GM04503 (cell line): ENCODE data around the gene NXN.
"Not testable (repeated sequence)": the region's sequence is repeated elsewhere in the genome, so short reads cannot be mapped to it uniquely, and the experiment has no call there.

Experiments
- DNase-seq: peaks from one replicate; pipeline ENCODE4 v3.0.0-alpha.2; 2012; ENCODE audit warnings: low read depth

The NXN gene

GRCh38 chr17:862582-862981 is 117.0 kb downstream of the NXN start:
- no peak for DNase-seq

DNA sequence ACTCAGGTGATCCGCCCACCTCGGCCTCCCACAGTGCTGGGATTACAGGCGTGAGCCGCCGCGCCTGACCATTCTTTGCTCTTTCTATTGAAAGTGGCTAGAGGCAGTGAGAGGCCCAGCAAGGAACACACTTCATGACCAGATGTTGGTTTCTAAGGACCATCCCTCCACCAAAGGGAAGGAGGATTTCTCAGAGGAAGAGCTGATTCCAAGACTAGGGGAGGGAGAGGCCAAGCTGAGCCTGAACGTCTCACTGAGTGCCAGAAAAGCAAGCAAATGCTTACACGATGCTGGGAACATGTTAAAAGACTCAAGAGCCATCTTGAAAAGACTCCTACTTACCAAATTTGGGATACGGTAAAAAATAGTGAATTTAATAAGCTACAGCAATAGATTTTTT is 118.2 kb downstream of the NXN start:
- no peak for DNase-seq

DNA sequence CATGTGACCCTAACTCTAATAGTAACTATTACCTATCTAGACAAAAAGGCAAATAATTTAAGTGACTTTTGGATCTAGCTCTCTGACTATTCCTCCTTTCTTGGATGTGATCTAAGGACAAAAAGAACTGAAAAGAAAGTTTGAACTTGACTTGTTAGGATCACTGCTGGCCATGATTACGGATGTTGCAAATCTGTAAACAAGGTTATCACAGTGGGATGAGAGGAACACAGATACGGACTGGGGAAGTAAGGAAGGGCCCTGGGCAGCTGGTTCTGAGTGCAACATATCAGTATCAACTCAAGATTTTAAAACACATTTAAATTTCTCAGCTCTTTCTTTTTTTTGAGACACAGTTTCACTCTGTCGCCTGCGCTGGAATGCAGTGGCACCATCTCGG is 118.8 kb downstream of the NXN start:
- no peak for DNase-seq

DNA sequence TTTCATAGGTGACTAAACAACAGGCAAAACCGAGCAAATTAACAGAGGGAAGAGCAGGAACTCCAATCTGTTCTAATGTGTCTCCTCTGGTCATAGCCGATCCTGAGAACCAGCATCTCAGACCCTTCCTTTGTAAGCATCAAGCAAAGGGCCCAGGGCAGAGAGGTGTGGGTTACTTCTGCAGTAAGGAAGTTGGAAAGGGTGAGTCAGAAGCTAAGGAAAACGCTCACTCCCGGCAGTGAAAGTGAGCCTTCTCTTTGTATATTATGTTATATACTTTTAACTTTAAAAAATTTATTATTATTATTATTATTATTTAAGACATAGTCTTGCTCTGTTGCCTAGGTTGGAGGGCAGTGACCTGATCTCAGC is 119.8 kb downstream of the NXN start:
- DNase-seq: no peak

DNA sequence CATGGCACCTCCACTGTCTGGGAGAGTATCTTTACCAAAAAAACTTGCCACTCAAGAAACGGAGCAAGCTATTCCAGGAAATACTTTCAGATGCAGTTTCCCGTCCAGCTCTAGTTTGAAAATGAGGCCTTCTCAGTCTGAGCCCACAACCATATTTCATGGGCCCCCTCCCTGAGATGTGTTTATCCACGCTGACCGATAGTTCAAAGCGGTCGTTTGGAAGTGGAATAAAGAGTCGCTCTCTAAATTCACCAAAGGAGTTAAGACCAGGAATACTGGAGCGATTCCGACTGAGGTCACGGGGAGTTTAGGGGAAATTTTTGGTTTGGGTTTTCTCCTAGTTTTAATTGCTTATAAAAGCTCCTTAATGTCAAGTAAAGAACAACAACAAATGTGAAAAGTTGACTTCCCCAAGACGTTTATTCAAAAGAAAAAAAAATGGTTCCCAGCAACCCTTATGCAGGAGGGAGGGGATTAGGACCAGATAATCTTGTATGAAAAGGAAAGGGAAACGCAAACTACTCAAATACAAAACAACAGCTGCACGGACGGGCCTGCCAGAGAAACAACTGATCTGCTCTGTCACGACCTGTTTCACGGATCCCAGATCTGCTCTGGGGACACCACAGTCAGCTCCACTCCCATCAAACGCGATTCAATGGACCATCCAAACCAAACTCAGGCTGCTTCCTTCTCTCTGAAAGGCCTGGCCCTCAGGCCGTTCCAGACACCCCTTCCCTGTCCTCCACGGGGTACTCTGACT is 120.3 kb downstream of the NXN start:
- DNase-seq: no peak

GRCh38 chr17:856149-856548 is 123.4 kb downstream of the NXN start:
- DNase-seq: no peak

DNA sequence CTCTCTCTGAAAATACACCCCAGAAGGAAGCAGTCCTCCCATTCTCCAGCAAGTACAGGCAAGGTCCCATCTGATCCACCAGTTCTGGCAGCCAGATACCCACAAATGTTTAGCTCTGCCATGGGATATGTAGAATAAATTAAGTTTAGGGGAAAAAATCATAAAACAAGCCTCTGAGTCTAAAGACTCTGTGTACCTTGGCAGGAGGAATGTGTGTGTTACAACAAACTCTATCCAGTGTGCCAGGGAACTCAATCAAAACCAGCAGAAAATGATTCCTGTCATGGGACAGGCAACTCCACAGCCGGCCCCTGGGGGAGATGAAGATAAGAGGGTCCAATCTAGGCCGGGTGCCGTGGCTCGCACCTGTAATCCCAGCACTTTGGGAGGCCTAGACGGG is 124.0 kb downstream of the NXN start:
- no peak for DNase-seq

DNA sequence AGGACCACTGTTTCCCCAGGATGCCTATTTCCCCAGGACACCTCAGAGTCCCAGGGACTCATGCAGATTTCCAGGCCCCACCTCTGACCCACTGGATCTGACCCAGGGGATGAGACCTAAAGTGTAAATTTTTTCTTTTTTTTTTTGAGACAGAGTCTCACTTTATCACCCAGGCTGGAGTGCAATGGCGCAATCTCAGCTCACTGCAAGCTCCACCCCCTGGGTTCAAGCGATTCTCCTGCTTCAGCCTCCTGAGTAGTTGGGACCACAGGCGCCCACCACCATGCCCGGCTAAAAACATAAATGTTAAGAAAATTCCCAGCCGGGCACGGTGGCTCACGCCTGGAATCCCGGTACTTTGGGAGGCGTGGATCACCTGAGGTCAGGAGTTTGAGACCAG is 126.7 kb downstream of the NXN start:
- DNase-seq: not testable (repeated sequence)

DNA sequence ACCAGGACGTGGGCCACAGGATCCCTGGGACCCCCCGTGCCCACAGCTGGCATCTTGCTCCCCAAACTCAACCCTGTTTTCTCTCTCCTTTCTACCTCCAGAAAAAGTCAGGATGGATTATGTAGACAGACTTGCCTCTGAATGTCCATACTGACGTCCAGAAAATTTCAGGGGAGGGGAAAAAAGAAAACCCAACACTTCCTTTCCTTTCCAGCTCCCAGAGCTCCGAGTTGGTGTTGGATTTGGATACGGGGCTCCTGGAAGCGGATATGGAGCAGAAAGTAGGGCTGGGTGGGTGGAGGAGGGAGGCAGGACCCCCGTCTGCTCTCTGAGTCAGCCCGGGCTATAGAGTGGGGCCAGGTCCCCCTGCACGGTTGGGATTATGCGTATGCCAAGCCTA is 127.2 kb downstream of the NXN start:
- no peak for DNase-seq

DNA sequence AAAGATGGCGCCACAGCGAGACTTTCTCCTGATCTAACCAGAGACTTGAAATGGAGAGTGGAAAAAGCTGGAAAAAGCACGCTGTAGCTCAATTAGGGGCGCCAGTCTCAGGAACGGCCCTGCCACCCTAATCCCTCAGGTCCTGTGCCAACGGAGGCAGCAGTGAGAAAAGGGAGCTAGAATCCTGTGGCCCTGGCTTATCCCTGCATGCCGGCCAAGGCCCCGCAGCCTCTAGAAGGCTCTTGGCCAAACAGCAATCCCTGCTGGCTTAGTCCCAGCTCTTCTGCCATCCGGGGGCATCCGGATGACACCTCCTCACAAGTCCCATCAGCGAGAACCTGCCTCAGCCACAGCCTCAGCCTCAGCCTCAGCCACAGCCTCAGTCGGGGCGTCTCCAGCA is 127.7 kb downstream of the NXN start:
- DNase-seq: no peak

GRCh38 chr17:850851-851763 is 128.5 kb downstream of the NXN start:
- DNase-seq: no peak

DNA sequence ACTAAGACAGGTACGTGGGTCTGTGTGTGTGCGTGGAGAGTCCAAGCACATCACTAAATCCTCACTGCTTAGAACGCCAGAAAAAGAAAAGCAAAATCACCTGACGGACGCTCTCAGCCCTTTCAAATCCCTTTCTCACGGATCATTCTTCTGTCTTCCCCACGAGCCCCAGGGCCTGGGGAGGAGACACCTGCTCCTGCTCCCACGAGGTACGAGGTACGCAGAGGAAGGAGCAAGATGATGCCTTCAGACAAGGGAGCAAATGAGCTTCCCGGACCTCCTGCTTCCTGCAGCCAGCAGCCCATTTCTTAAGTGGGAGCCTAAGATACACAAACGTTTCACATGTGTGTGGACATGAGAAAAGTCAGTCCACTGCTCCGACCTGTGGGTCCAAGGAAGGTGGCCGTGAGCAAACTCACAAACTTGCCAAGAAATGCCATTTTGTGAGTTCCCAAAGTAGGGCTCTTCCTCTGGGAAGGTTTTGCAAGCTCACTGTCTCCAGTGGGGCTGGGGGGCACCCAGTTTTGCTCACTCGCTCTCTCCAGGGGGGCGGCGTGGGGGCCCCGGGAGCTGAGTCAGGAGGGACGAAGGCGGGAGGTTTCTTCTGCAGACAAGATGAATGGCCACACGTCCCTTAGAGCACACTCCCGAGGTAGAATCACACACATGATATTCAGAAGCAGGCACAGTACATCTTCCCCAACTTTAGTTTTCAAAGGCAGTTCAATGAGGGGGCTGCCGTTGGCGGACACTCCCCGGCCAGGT is 129.3 kb downstream of the NXN start:
- DNase-seq: no peak

DNA sequence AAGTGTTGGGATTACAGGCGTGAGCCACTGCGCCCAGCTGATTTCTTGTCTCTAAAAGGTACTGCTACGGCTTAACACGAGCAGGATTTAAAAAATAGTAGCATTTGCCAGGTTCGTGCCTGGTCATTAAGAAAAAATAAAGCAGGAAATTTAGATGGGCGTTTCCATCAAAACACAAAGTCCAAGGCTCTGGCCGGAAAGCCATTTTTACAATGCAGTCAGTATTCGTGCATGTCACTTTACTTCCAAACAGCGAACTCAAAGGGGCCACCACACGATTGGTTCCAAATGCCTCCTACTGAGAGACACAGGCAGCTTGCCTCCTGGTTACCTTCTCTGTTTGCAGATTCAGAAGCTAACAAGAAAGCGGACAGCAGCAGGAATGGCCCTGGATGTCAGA is 131.2 kb downstream of the NXN start:
- DNase-seq: no peak

DNA sequence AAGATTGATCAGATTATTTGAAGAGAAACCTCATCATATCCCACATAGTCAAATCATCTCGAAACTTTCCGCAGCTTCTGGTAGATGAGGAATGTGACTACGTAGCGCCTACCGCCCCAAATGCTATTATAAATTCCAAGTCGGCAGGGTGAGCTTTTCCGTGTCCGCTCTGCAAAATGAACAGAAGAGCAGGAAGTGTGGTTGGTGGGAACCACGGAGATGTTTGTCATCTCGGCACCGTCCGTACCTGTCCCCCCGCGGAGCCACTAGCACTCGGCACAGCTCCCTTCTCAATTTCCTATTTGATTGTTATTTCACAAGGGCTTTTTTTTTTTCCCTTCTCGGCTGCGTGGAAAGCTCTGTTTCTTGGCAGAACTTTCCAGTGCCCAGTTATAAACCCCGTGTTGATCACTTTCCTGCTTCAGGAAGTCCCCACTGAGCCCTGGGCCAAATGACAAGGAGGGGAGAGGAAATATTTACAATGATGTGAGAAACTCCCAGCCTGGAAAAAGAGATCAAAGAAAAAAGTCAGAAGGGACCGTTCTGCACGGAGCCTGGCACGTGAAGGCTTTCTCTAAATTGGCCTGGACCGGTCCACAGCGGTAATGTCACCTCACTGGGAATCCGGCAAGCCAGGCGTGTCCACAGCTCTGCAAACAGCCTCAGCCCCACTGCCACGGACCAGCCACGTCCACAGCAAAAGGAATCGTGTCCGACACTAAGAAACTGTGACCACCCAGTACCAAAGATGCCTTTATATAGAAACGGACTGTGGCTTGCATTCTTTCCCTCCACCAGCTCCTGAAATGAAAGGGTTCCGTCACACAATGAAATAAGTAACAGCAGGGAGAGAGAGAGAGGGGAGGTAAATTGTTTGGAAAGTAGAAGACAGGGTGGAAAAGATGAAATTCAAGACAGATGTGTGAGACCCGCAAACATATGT is 132.4 kb downstream of the NXN start:
- no peak for DNase-seq

- DNase-seq: no peak
Measured at GRCh38 chr17:841313-841712, 138.3 kb downstream of the NXN start.

- no peak for DNase-seq
Measured at GRCh38 chr17:838486-838885, 141.1 kb downstream of the NXN start.

DNA sequence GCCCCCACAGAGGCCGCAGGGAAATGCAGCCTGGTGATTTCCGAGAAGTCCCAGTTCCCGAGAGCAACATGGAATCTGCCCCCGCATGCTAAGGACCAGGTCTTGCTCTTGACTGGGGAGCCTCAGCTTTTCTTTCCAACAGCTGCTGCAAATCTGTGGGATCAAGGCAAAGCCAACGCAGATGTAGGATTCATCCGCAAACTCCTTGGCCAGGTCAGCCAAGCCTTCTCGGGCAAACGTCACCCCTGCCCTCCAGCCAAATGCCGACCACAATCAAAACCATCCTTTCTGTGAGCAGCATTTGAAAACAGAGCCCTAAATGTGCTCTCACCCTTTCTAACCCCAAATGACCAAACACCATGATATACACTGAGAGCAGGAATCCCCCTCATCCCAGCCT is 143.4 kb downstream of the NXN start:
- peak; percentile 77 for DNase-seq

DNA sequence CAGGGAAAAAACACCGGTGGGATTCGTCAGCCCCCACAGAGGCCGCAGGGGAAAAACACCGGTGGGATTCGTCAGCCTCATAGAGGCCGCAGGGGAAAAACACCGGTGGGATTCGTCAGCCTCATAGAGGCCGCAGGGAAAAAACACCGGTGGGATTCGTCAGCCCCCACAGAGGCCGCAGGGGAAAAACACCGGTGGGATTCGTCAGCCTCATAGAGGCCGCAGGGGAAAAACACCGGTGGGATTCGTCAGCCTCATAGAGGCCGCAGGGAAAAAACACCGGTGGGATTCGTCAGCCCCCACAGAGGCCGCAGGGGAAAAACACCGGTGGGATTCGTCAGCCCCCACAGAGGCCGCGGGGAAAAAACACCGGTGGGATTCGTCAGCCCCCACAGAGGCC is 143.9 kb downstream of the NXN start:
- not testable (repeated sequence) for DNase-seq

DNA sequence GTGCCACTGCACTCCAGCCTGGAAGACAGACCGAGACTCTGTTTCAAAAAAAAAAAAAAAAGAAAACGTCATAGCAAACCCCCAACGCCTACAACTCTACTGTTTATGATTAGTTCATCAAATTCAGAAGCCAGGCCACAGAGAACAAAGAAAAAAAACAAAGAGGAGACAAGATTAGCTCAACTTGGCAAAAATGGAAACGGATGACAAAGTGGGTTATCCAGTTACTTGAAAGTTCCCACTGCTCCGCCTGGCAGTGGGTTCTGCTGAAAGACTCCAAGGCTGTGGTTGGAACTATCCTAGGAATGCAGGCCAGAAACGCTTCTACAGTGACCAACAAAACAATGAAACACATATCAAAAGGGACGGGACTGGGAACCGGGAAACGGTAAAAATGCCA is 144.3 kb downstream of the NXN start:
- peak; percentile 100 for DNase-seq

- no peak for DNase-seq
Measured at GRCh38 chr17:834136-834535, 145.4 kb downstream of the NXN start.

GRCh38 chr17:830950-831349 is 148.6 kb downstream of the NXN start:
- DNase-seq: no peak

DNA sequence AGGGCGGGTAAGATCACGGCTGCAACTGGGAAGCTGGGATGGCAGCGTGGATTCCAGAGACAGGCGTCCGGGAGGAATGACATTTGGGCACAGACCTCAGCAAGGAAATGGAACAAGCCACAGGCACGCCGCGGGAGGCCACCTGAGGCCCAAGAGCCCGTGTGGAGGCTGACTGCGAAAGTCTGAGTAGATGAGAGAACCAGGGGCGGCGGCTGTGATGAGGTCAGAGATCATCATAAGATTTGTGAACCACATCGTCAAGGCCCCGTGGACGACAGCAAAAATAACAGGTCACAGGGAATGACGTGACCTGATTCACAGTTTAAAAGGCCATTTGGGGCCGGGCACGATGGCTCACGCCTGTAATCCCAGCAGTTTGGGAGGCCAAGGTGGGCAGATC is 149.2 kb downstream of the NXN start:
- DNase-seq: no peak
